GM19099 (cell line): ENCODE results near the gene CTAG1B.
"Not testable (repeated sequence)": the region's sequence is repeated elsewhere in the genome, so short reads cannot be mapped to it uniquely, and the experiment has no call there.

Source experiments
- POLR2A ChIP-seq: IDR thresholded peaks from 3 replicates; pipeline ENCODE4 v1.6.1; 2011; ENCODE audit warnings: low read depth; ENCODE audit not compliant: insufficient read length; ENCODE audit errors: extremely low read depth

CTAG1B gene

DNA sequence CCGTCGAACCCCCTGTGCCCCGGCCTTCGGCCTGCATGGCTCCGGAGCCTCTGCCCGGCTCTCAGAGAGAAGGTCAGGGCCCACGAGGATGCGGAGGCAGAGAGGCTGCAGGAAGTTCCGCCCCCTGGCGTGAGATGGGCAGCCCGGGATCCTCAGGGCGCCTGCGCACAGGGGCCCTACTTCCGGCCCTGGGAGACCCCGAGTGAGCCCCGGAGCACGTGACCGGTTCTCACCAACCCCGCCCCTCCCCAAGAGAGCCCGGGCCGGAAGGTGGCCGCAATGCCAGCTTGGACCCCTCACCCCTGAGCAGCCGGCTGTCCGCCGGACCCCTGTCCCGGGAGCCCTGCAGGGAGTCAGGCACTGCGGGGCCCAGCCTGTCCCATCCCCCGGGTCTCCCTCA lies at the start of gene CTAG1B:
Gene CTAG1B (minus strand): TSS at position 101 of the 400 bp plus-strand sequence. CDS start 64 bp downstream, at position 37.
- TF ChIP-seq POLR2A, result not testable (repeated sequence)

DNA sequence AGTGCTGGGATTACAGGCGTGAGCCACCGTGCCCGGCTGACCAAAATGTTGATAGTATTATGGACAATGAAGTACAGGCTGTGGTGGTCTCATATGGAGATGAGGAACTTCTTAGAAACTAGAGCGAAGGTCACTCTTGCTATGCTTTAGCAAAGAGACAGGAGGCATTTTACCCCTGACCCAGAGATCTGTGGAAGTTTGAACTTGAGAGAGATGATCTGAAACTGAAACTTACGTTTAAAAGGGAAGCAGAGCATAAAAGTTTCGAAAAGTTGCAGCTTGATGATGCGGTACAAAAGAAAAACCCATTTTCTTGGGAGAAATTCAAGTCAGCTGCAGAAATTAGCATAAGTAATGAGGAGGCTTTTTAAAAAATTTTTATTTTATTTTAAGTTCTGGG lies 42.8 kb upstream of the CTAG1B start:
- TF ChIP-seq POLR2A, result no peak

DNA sequence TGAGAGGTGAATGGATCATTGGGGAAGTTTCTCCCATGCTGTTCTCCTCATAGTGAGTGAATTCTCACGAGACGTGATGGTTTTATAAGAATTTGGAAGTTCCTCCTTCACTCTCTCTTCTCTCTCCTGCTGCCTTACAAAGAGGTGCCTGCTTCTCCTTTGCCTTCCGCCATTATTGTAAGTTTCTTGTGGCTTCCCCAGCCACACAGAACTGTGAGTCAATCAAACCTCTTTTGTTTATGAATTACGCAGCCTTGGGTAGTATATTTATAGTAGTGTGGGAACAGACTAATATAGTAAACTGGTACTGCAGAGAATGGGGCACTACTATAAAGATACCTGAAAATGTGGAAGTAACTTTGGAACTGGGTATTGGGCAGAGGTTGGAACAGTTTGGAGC lies 42.1 kb upstream of the CTAG1B start:
- no peak for TF ChIP-seq POLR2A

DNA sequence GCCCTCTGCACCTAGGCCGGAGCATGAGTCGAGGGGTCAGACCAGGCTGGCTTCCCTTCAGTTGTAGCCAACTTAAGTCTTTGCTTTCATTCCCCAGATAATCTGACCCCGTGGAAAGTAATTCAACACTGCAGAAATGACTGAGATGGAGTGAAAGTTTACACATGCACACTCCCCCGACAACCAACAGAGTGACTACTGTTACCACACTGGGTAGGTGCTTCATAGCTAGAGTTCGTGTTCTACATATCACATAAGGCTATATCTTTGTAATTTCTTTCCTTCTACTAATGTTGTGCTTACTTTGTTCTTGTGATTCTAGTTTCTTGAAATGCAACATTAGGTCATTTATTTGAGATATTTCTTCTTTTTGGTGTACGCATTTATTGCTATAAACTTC lies 41.5 kb upstream of the CTAG1B start:
- TF ChIP-seq POLR2A, result no peak

DNA sequence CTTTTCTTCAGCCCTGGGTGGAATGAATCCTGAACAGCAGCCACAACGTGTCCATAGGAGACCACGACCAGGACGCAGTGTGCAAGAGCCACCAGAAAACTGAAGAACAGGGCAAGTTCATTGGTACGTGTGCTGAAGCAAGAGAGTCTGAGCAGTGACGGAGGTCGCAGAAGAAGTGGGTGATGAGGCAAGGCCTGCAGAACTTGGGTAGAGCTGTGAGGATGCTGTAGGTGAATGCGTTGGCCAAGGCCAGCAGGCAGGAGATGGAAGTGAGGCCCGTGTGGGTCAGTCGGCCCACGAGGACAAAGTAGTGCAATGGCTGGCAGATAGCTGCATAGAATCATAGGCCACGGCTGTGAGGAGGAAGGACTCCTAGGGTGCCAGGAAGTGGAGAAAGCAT lies 39.9 kb upstream of the CTAG1B start:
- TF ChIP-seq POLR2A, result no peak

DNA sequence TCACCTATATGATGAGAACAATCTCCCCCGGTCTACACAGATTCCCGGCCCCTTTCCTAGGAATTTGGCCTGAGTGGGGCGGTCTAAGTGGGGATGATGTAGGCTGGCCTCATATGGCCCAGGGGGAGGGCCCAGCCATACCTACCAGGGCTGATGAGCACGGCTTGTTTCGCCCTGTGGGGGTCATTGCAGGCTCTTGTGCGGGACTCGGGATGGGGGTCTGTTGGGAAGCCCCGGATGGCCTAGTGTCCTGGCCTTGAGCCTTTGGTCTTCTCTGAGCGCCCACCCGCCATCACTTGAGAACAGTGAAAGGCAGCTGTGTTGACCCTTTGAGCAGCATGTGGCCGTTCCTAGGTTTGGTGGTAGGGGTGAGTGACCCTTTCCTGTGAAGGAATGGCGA lies 39.1 kb upstream of the CTAG1B start:
- TF ChIP-seq POLR2A, result no peak

DNA sequence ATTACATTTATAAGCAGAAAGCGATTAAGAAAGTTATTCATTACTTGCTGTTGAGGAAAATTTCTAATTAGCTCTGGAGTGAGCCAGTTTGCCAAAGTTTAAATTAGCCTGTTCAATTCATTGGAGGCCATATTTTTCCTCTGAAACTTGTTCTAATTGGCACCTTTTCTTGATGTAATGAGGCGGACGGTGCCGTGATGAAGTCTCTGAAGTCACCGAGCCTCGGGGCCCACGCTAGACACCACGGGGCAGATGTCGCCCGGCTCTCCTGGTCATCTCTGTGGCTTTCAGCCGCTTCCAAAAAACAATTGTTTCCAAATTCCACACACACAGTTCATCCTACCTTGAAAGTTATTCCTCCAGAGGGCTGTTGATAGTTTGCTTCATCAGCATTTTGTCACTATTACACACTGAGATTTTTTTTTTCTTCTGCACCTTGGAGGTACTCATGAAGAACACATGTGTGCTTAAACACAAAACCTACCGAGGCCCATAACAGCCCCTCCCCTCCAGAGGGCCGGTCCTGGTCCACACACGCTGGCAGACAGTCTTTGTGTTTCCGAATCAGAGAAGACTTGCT lies 38.2 kb upstream of the CTAG1B start:
- TF ChIP-seq POLR2A, result no peak

DNA sequence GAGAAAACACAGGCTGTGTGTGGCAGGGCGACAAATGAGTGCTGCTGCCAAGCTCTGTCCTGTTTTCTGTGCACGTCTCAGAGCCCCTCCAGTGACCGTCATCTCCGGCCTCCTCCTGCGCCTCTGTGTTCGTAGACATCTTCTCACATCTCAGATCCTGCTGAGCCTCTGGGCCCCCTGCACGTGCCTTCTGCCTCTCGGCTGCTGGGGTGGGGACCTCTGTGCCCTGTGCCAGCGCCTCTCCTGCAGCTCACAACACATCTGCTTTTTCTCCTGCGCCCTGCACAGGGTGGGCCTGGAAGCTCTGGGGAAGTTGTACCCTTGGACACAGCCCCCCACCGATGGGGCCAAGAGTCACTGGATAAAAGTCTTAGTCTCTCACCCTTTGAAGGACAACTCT lies 36.7 kb upstream of the CTAG1B start:
- no peak for TF ChIP-seq POLR2A

DNA sequence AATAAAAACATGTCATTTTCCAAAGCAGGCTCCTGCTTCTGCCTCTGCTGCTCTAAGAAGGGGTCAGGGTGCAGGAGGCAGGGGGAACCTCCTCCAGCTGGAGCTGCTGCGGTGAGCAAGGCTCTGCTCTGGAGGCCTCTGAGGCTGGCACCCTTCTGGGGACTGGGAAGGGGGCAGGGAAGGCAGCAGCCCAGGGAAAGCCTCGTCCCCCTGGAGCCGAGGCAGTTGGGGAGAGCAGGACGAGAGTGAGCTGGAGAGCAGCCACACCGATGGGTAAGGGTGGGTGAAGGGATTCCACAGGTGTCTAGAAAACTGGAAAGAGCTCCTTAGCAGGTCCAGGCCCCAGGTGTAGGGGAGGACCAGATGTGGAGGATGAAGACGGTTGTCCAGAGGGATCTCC lies 36.3 kb upstream of the CTAG1B start:
- no peak for TF ChIP-seq POLR2A

DNA sequence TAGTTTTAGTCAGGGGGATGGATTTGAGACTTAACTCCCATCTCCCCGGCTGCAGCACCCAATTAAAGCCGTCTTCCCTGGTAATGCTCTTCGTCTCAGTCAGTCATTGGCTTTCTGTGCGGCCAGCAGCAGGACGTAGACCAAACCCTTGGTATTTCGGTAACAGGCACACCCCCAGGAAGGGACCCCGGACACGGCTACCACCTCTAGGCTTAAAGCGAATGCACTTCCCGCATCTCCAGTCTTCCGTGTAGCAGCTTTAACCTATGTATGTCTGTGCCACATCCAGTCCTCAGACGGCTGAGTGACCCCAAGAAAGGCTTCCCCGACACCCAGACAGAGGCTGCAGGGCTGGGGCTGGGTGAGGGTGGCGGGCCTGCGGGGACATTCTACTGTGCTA lies 35.8 kb upstream of the CTAG1B start:
- no peak for TF ChIP-seq POLR2A

DNA sequence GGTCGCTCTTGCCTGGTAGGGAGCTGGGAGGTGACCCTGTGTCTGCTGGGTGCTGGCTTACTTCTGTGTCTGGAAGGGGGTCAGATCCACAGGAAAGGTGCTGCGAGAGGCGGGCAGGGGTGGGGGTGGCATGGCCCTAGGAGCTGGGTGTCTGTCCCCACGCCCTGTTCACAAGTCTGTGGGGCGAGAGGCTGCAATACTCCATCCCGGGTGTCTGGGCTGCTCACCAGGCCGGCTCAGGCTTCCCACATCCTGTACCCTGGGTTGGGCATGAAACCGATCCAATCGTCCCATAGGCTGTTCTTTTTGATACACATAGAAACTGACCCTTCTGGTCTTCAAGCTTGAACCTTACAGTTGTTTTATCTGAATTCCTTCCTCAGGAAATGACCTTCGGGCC lies 35.3 kb upstream of the CTAG1B start:
- no peak for TF ChIP-seq POLR2A

DNA sequence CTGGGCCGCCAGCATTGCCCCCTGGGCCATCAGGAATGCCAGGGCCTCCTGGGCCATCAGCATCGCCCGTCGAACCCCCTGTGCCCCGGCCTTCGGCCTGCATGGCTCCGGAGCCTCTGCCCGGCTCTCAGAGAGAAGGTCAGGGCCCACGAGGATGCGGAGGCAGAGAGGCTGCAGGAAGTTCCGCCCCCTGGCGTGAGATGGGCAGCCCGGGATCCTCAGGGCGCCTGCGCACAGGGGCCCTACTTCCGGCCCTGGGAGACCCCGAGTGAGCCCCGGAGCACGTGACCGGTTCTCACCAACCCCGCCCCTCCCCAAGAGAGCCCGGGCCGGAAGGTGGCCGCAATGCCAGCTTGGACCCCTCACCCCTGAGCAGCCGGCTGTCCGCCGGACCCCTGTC lies 34.3 kb upstream of the CTAG1B start, which contains the start of gene CTAG2:
Gene CTAG2 (minus strand): TSS at position 167 of the 400 bp plus-strand sequence. CDS start 64 bp downstream, at position 103.
- TF ChIP-seq POLR2A, result not testable (repeated sequence)

DNA sequence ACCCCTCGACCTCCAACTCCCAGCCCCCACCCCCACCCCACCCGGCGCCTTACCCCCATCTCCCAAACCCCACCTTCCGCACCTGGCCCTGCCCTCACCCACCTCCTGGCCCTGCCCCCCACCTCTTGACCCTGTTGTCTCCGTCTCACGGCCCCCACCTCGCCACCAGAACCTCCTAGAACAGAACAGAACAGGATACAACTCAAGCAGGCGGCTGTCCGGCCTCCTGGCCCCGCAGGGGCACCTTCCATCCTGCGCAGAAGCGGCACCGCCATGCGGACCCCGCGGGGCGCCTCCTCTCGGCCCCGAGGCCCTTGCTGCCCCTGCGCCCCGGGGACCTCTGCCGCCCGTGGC lies 33.9 kb upstream of the CTAG1B start:
- no peak for TF ChIP-seq POLR2A

DNA sequence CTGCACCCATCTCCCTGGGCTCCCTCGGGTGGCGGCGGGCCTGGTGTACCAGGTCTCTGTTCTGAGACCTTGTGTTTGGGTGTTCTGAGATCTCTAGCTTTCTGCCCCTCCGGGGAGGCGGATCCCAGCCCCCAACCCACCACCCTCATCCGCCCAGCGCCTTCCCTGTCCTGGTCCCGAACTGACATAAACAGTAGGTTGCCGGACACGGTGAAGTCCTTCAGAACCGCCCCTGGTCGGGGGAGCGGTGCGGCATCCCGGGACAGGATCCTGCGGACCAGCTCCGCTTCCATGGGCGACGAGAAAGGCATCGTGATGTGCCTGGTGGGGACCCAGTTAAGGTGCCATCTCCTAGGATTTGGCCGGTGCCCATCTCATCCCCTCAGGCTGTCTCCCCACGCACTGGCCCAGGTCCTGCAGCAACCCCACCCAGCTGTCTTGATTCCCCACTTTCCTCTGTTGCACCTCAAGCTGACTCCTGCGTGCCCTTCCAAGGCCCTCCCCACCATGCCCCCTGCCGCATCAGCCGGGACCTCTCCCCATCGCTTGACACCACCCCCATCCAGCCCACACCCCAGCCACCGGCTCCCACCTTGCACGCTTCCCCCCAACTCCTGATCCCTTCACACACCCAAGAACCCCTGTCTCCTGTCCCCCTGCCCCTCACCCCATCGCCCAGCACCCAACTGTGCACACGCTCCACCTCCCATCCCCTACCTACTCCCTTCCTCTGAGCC lies 33.4 kb upstream of the CTAG1B start:
- TF ChIP-seq POLR2A, result no peak

DNA sequence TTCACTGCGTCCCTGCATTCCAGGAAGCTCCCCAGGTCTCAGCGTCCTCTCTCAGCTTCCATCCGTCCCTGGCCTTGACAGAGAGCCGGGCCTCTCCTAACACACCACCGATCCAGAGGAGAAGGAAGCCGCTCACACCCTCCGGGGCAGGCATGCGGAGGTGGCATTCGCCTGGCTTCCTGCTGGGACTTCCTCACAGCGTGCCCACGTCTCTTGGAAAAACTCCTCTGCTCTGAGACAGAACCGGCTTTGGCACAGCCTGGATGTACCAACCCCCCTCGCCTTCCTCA lies 31.1 kb upstream of the CTAG1B start:
- no peak for TF ChIP-seq POLR2A

DNA sequence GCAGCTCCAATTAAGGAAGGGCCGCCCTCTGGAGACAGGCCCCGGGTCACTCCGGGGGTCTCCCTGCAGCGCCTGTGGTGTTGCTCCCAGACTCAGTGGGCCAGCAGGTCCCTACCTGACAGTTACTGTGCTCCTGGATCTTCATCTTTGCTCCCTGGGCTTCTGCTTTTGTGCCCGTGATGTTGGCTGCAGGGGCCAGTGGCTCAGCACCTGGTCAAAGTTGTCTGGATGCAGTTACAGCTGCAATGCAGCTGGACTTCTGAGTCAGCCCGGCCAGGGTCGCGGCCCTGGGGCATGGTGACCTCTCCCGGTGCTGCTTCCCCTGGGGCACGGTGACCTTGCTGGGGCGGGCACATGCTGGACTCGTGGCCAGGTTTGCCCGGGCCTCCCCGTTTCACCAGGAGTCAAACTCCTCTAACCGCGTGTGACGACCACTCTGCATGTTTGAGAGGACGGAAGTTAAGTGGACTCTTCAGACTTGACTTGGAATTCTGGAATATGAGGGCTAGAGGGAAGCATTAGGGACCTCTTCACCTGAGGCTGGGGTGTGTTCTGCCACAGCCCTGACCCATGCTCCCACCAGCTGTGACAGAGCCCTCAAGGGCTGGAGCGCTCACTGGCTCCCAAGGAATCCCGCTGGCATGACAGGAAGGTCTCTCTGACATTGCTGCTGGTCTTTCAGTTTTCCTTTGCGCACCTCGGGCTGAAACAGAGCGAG lies 30.6 kb upstream of the CTAG1B start:
- TF ChIP-seq POLR2A, result no peak
